ENCODE results near the gene EVC. TPM values are rescaled to one million over a fixed set of nuclear protein-coding genes. Genes with fewer than 3 reads are reported as not detected.

EVC gene
- total RNA-seq, 4 donors from 2014 or later = 89.8 to 134 (median 99.6) TPM

- Histone ChIP-seq H3K27me3 (no peaks in the 10 kb centered on the region), H3K4me3 (no peak overlapping the region), H3K4me1 (no peaks in the 10 kb centered on the region), H3K36me3 (peaks cover 0 to 100% (median 3%) of the 10 kb centered on the region in 3 donors), H3K27ac (peak overlapping the region in 2 of 4 donors; percentile 2 to 60), H3K9me3 (no peaks in the 10 kb centered on the region)
- DNase-seq (ENCODE audit: low spot score in 2 of 2) = no peak
- TF ChIP-seq EP300 (IDR thresholded peaks at IDR 0.05) (no peak), CTCF (IDR thresholded peaks at IDR 0.05) (no peak), POLR2A (IDR thresholded peaks at IDR 0.05) (no peak)
- 67 to 78% methylated on average over 6 of the region's 7 CpGs for WGBS, 2 donors
These were observed 42.4 kb downstream of the EVC start for GRCh38 chr4:5753366-5753765.

GRCh38 chr4:5753766-5754528, 42.9 kb downstream of the EVC start:
- H3K36me3 ChIP-seq = peaks cover 0 to 100% (median 3%) of the 10 kb centered on the region in 3 donors
- no peaks in the 10 kb centered on the region for H3K27me3 ChIP-seq
- H3K4me1 ChIP-seq = no peaks in the 10 kb centered on the region
- WGBS, 2 donors = 80 to 83% methylated on average over 18 of the region's 19 CpGs
- DNase-seq (ENCODE audit: low spot score in 2 of 2) = no peak
- peak overlapping the region in 1 of 4 donors; percentile 46 for H3K27ac ChIP-seq
- no peak overlapping the region for H3K4me3 ChIP-seq
- TF ChIP-seq POLR2A (IDR thresholded peaks at IDR 0.05) (no peak), EP300 (IDR thresholded peaks at IDR 0.05) (no peak), CTCF (IDR thresholded peaks at IDR 0.05) (no peak)
- no peaks in the 10 kb centered on the region for H3K9me3 ChIP-seq

GRCh38 chr4:5754529-5754881, 43.5 kb downstream of the EVC start:
- no peaks in the 10 kb centered on the region for H3K9me3 ChIP-seq
- H3K27me3 ChIP-seq = no peaks in the 10 kb centered on the region
- WGBS, 2 donors = 87 to 95% methylated on average over 7 to 8 of the region's 8 CpGs
- TF ChIP-seq EP300 (IDR thresholded peaks at IDR 0.05) (no peak), CTCF (IDR thresholded peaks at IDR 0.05) (no peak)
- no peaks in the 10 kb centered on the region for H3K4me1 ChIP-seq
- H3K27ac ChIP-seq = peak overlapping the region in 1 of 4 donors; percentile 46
- peaks cover 0 to 100% (median 3%) of the 10 kb centered on the region in 3 donors for H3K36me3 ChIP-seq
- DNase-seq (ENCODE audit: low spot score in 2 of 2) = no peak
- H3K4me3 ChIP-seq = no peak overlapping the region

GRCh38 chr4:5755161-5755560, 44.2 kb downstream of the EVC start:
- H3K27ac ChIP-seq = no peak overlapping the region
- DNase-seq (ENCODE audit: low spot score in 2 of 2) = no peak
- TF ChIP-seq EP300 (IDR thresholded peaks at IDR 0.05) (no peak), POLR2A (IDR thresholded peaks at IDR 0.05) (no peak)
- no peaks in the 10 kb centered on the region for H3K4me1 ChIP-seq
- peaks cover 0 to 100% (median 3%) of the 10 kb centered on the region in 3 donors for H3K36me3 ChIP-seq
- 87 to 88% methylated on average over 16 of the region's 16 CpGs for WGBS, 2 donors
- H3K4me3 ChIP-seq = no peak overlapping the region
- H3K27me3 ChIP-seq = no peaks in the 10 kb centered on the region
- no peaks in the 10 kb centered on the region for H3K9me3 ChIP-seq

- H3K36me3 ChIP-seq = peaks cover 0 to 100% (median 3%) of the 10 kb centered on the region in 3 donors
These were observed 44.7 kb downstream of the EVC start for GRCh38 chr4:5755679-5756078.

More at GRCh38 chr4:5755679-5756078, 44.7 kb downstream of the EVC start:
- Histone ChIP-seq H3K27ac (no peak overlapping the region), H3K4me3 (no peak overlapping the region), H3K27me3 (no peaks in the 10 kb centered on the region), H3K4me1 (no peaks in the 10 kb centered on the region), H3K9me3 (no peaks in the 10 kb centered on the region)
- TF ChIP-seq CTCF (IDR thresholded peaks at IDR 0.05) (no peak), POLR2A (IDR thresholded peaks at IDR 0.05) (no peak), EP300 (IDR thresholded peaks at IDR 0.05) (no peak)
- DNase-seq (ENCODE audit: low spot score in 2 of 2) = no peak
- WGBS, 2 donors = 79 to 89% methylated on average over 6 to 7 of the region's 7 CpGs

Measured in tibial nerve (tissue), 4 donors.